HepG2 (cell line): Measurements from ENCODE around the gene ZBP1. TPM values are rescaled to one million over a fixed set of nuclear protein-coding genes. Genes with fewer than 3 reads are reported as not detected.

Experiments
- ATAC-seq: fragments of 200-7000 bp; cut with Tn5 transposase; 3 replicates; pipeline ENCODE4 v1.9.1; 2020; ENCODE audit warnings: mild to moderate bottlenecking, moderate library complexity
- BruUV-seq: library from RNA; stranded (reverse); fragments of 400-500 nt; replicated peaks from 2 replicates; lab custom pipeline; 2021; lab: Mats Ljungman, UMichigan
- CTCF ChIA-PET: fragments of 300-600 bp; formaldehyde crosslinking; extraction: SDS; loops from one replicate; lab custom pipeline; 2021; ENCODE audit warnings: low total read pairs, inconsistent platforms, low intra/inter-chr PET ratio; lab: Yijun Ruan, JAX
- POLR2A ChIA-PET: fragments of 350-600 bp; sonication (Branson Sonifier 250); formaldehyde crosslinking; loops from one replicate; lab custom pipeline; 2020; ENCODE audit warnings: antibody characterized with exemption, inconsistent platforms; lab: Yijun Ruan, JAX
- DNase-seq: peaks from one replicate; pipeline ENCODE4 v3.0.0-alpha.2; 2015; ENCODE audit warnings: low spot score
- FAIRE-seq: peaks from 3 replicates; lab custom pipeline; 2011; peaks lifted over from hg19 to GRCh38; lab: Jason Lieb, UNC
- H2AFZ ChIP-seq: one replicate; pipeline ENCODE4 v1.6.1; 2011; ENCODE audit warnings: low read length, inconsistent platforms
- H3K27ac ChIP-seq: fragments of 300-600 bp; 3 replicates; pipeline ENCODE4 v1.8.0; 2011; ENCODE audit warnings: mixed run types, mild to moderate bottlenecking, mixed read lengths, low read length, inconsistent platforms; ENCODE audit not compliant: insufficient read depth; ENCODE audit errors: extremely low read length
- H3K27me3 ChIP-seq, 2 experiments: fragments of 200-600 bp in 1 of 2; 2 replicates in 1 of 2; 3 replicates in 1 of 2; pipeline versions ENCODE4 v1.6.0 to v1.8.0; 2011; ENCODE audit warnings: low read length in 2 of 2, mild to moderate bottlenecking in 2 of 2, moderate library complexity in 2 of 2, inconsistent platforms in 1 of 2; ENCODE audit not compliant: insufficient read depth in 2 of 2, control insufficient read depth in 1 of 2
- H3K36me3 ChIP-seq, 2 experiments: fragments of 200-600 bp in 1 of 2; replicated peaks in 1 of 2; 2 replicates in 1 of 2; 3 replicates in 1 of 2; pipeline versions ENCODE4 v1.5.1 to v1.8.0; 2011; ENCODE audit warnings: low read length in 2 of 2, inconsistent platforms in 1 of 2; ENCODE audit not compliant: insufficient read depth in 2 of 2, control insufficient read depth in 1 of 2
- H3K4me1 ChIP-seq: 2 replicates; pipeline ENCODE4 v1.5.1; 2012; ENCODE audit warnings: low read length, inconsistent platforms; ENCODE audit not compliant: insufficient read depth
- H3K4me2 ChIP-seq: 2 replicates; pipeline ENCODE4 v1.6.0; 2011; ENCODE audit warnings: low read depth, low read length, inconsistent platforms
- H3K4me3 ChIP-seq, 3 experiments: fragments of 200-600 bp in 1 of 3; sonication (generic), shearing (Covaris generic) in 1 of 3; replicated peaks in 1 of 3; 2 replicates each; pipeline ENCODE4 v1.5.1; 2011 to 2016; ENCODE audit warnings: low read length in 3 of 3, inconsistent platforms in 2 of 3, low read depth in 2 of 3, mild to moderate bottlenecking in 2 of 3, control low read depth in 1 of 3, mixed read lengths in 1 of 3; ENCODE audit not compliant: insufficient read depth in 1 of 3
- H3K79me2 ChIP-seq: one replicate; pipeline ENCODE4 v1.6.1; 2011; ENCODE audit warnings: low read length, inconsistent platforms; ENCODE audit not compliant: insufficient read depth
- H3K9ac ChIP-seq: 2 replicates; pipeline ENCODE4 v1.6.0; 2011; ENCODE audit warnings: mild to moderate bottlenecking, low read depth, low read length, inconsistent platforms; ENCODE audit not compliant: insufficient read depth
- H3K9me3 ChIP-seq: 2 replicates; pipeline ENCODE4 v1.5.1; 2012; ENCODE audit warnings: mild to moderate bottlenecking, low read length
- H4K20me1 ChIP-seq: 2 replicates; pipeline ENCODE4 v1.6.0; 2011; ENCODE audit warnings: inconsistent platforms, mild to moderate bottlenecking, low read length, moderate library complexity; ENCODE audit not compliant: insufficient read depth
- CBX1 ChIP-seq: IDR thresholded peaks from one replicate; pipeline ENCODE4 v1.6.1; 2016; ENCODE audit warnings: antibody characterized with exemption, low read depth
- KDM2A ChIP-seq: sonication (generic); formaldehyde crosslinking; IDR thresholded peaks from 2 replicates; pipeline ENCODE4 v1.4.0; 2020; ENCODE audit warnings: low read depth, missing genetic modification reagents, borderline replicate concordance
- MED1 ChIP-seq: sonication (generic); formaldehyde crosslinking; IDR thresholded peaks from 2 replicates; pipeline ENCODE4 v1.4.0; 2020; ENCODE audit warnings: missing genetic modification reagents
- MED13 ChIP-seq: sonication (generic); formaldehyde crosslinking; IDR thresholded peaks from 2 replicates; pipeline ENCODE4 v1.5.0; 2020; ENCODE audit warnings: missing genetic modification reagents
- NFKBIZ ChIP-seq: IDR thresholded peaks from 2 replicates; pipeline ENCODE4 v1.6.1; 2018; ENCODE audit warnings: missing genetic modification reagents, missing compliant biosample characterization
- NR0B2 ChIP-seq: sonication (generic); formaldehyde crosslinking; IDR thresholded peaks from 2 replicates; pipeline ENCODE4 v1.4.0; 2020; ENCODE audit warnings: mild to moderate bottlenecking, missing genetic modification reagents
- RAD21 ChIP-seq: fragments of 450-650 bp; formaldehyde crosslinking; IDR thresholded peaks from 2 replicates; pipeline ENCODE4 v1.5.0; 2020; ENCODE audit warnings: mild to moderate bottlenecking
- RBAK ChIP-seq: sonication (generic); formaldehyde crosslinking; IDR thresholded peaks from 2 replicates; pipeline ENCODE4 v1.5.1; 2020; ENCODE audit warnings: mild to moderate bottlenecking, missing genetic modification reagents
- SALL1 ChIP-seq: sonication (generic); formaldehyde crosslinking; IDR thresholded peaks from 2 replicates; pipeline ENCODE4 v1.8.0; 2022; ENCODE audit warnings: mild to moderate bottlenecking, missing genetic modification reagents
- STAG1 ChIP-seq: sonication (generic); formaldehyde crosslinking; IDR thresholded peaks from 2 replicates; pipeline ENCODE4 v1.4.0; 2020; ENCODE audit warnings: missing genetic modification reagents
- ZNF274 ChIP-seq: sonication (generic); formaldehyde crosslinking; IDR thresholded peaks from 2 replicates; pipeline ENCODE4 v1.5.1; 2020; ENCODE audit warnings: mild to moderate bottlenecking, missing genetic modification reagents
- ZNF326 ChIP-seq: sonication (generic); formaldehyde crosslinking; IDR thresholded peaks from 2 replicates; pipeline ENCODE4 v1.4.0; 2020; ENCODE audit warnings: missing genetic modification reagents, borderline replicate concordance
- ZNF547 ChIP-seq: sonication (generic); formaldehyde crosslinking; IDR thresholded peaks from 2 replicates; pipeline ENCODE4 v1.5.1; 2020; ENCODE audit warnings: mild to moderate bottlenecking, missing genetic modification reagents
- ZNF883 ChIP-seq: sonication (generic); formaldehyde crosslinking; IDR thresholded peaks from 2 replicates; pipeline ENCODE4 v1.5.1; 2020; ENCODE audit warnings: mild to moderate bottlenecking, missing genetic modification reagents; ENCODE audit errors: not compliant biosample characterization
- WGBS: methylation state at CpG from one replicate; pipeline ENCODE4 v1.1.6; 2017; ENCODE audit warnings: low lambda C conversion rate; 5-methylcytosine and 5-hydroxymethylcytosine counted together
- in situ Hi-C: cut with HindIII; loops from 2 replicates; pipeline ENCODE4 v1.10.0; 2017; ENCODE audit warnings: low pct_unique_long_range_greater_than_20kb; ENCODE audit not compliant: extremely low pct_ligation_motif_present
- intact Hi-C: fragments of 100-400 bp; cut with micrococcal nuclease; formaldehyde crosslinking; loops from one replicate; pipeline ENCODE4 v1.10.0; 2022; ENCODE audit not compliant: unreplicated experiment
- polyA plus RNA-seq, 8 experiments: library from polyadenylated mRNA; depleted of rRNA in 3 of 8; stranded (reverse) in 7 of 8; unstranded in 1 of 8; fragments of >200 nt; fragmentation: Illumina TruSeq in 4 of 8; extraction: Trizol in 4 of 8; gene quantifications; 2 replicates each; pipeline versions ENCODE4 v1.2.1 to v1.2.3, GENCODE V29; 2011 to 2016; ENCODE audit warnings: low read depth in 4 of 8, missing spikeins in 1 of 8, mixed read lengths in 1 of 8; ENCODE audit not compliant: insufficient read depth in 1 of 8
- total RNA-seq, 5 experiments: library from RNA; depleted of rRNA; stranded (reverse); fragments of >200 nt; fragmentation: Illumina TruSeq; extraction: Trizol; gene quantifications; 2 replicates each; pipeline ENCODE4 v1.2.3, GENCODE V29; 2016; ENCODE audit warnings: low read depth in 1 of 5
- TF ChIP-seq, protein P1 (sequence below): sonication (generic); formaldehyde crosslinking; IDR thresholded peaks from 2 replicates; pipeline ENCODE4 v1.5.1; 2020; ENCODE audit warnings: missing genetic modification reagents, mild to moderate bottlenecking, borderline replicate concordance
- TF ChIP-seq, protein P2 (sequence below): sonication (generic); formaldehyde crosslinking; IDR thresholded peaks from 2 replicates; pipeline ENCODE4 v1.5.1; 2020; ENCODE audit warnings: mild to moderate bottlenecking, missing genetic modification reagents, moderate library complexity
- TF ChIP-seq, protein P3 (sequence below): sonication (generic); formaldehyde crosslinking; IDR thresholded peaks from 2 replicates; pipeline ENCODE4 v1.5.1; 2020; ENCODE audit warnings: missing genetic modification reagents, mild to moderate bottlenecking, borderline replicate concordance

ZBP1 gene
- total and polyA plus RNA-seq, 2 of the 13 experiments (the other 11 are each of a cell fraction or from before 2014, with no cell fraction given): not detected

- Histone ChIP-seq H3K36me3 (no peaks in the 10 kb centered on the region), H4K20me1 (peaks cover 3% of the 10 kb centered on the region; the same call in 1 of the 2 replicates), H3K4me2 (no peak overlapping the region), H3K4me3 (no peak overlapping the region), H3K9me3 (no peaks in the 10 kb centered on the region), H2AFZ (no peak overlapping the region), H3K27ac (no peak overlapping the region), H3K27me3 (peaks cover 35 to 97% of the 10 kb centered on the region in 2 experiments), H3K9ac (no peak overlapping the region), H3K4me1 (peaks cover 13% of the 10 kb centered on the region), H3K79me2 (no peaks in the 10 kb centered on the region)
- intact Hi-C loops (loop anchor here (1.0 kb wide), 3 partner anchors 433 to 555 kb away; no protein-coding TSS in a partner anchor), in situ Hi-C loops (loop anchor here (5.0 kb wide), 1 partner anchor 523 kb away; no protein-coding TSS in a partner anchor)
- WGBS: 22% methylated on average over 12 of the region's 12 CpGs
- ATAC-seq (peak; percentile 74), FAIRE-seq (peak; percentile 87), DNase-seq (peak; percentile 42)
- POLR2A ChIA-PET: no interaction called here
- BruUV-seq: no TSS peak
- CTCF ChIA-PET: interaction anchor here (1.2 to 3.1 kb wide), 5 partner anchors 60 to 556 kb away, joined by 4 to 46 read pairs (median 18); no protein-coding TSS in a partner anchor
- TF ChIP-seq, protein P1, sequence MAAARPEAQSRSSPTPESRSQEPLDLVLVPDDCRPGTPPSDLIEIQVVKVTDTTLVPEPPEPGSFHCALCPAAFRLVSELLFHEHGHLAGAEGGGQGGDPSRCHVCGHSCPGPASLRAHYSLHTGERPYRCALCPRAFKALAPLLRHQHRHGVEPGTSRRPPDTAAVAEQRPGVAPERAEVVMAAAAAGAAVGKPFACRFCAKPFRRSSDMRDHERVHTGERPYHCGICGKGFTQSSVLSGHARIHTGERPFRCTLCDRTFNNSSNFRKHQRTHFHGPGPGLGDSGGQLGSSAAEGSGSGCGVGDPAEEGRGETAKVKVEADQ: 0 out of 2 replicates have a peak, but pooled peaks have one; percentile 37
- TF ChIP-seq RAD21 (peak; percentile 69), MED1 (CRISPR knock-in tag) (no peak), MED13 (CRISPR knock-in tag) (no peak), NFKBIZ (CRISPR knock-in tag) (no peak), RBAK (CRISPR knock-in tag) (no peak), KDM2A (CRISPR knock-in tag) (peak; percentile 42; the same call in 1 of the 2 replicates), ZNF547 (0 out of 2 replicates have a peak, but pooled peaks have one; percentile 27), STAG1 (CRISPR knock-in tag) (peak; percentile 86), CBX1 (no peak), ZNF883 (CRISPR knock-in tag) (peak; percentile 61), NR0B2 (CRISPR knock-in tag) (no peak), ZNF326 (no peak), ZNF274 (0 out of 2 replicates have a peak, but pooled peaks have one; percentile 32), SALL1 (0 out of 2 replicates have a peak, but pooled peaks have one; percentile 17)
- TF ChIP-seq, protein P2, sequence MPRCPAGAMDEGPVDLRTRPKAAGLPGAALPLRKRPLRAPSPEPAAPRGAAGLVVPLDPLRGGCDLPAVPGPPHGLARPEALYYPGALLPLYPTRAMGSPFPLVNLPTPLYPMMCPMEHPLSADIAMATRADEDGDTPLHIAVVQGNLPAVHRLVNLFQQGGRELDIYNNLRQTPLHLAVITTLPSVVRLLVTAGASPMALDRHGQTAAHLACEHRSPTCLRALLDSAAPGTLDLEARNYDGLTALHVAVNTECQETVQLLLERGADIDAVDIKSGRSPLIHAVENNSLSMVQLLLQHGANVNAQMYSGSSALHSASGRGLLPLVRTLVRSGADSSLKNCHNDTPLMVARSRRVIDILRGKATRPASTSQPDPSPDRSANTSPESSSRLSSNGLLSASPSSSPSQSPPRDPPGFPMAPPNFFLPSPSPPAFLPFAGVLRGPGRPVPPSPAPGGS: 0 out of 2 replicates have a peak, but pooled peaks have one; percentile 46
- TF ChIP-seq, protein P3, sequence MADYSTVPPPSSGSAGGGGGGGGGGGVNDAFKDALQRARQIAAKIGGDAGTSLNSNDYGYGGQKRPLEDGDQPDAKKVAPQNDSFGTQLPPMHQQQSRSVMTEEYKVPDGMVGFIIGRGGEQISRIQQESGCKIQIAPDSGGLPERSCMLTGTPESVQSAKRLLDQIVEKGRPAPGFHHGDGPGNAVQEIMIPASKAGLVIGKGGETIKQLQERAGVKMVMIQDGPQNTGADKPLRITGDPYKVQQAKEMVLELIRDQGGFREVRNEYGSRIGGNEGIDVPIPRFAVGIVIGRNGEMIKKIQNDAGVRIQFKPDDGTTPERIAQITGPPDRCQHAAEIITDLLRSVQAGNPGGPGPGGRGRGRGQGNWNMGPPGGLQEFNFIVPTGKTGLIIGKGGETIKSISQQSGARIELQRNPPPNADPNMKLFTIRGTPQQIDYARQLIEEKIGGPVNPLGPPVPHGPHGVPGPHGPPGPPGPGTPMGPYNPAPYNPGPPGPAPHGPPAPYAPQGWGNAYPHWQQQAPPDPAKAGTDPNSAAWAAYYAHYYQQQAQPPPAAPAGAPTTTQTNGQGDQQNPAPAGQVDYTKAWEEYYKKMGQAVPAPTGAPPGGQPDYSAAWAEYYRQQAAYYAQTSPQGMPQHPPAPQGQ (CRISPR knock-in tag): 0 out of 2 replicates have a peak, but pooled peaks have one; percentile 38
Observed at GRCh38 chr20:57654363-57654997, 34.3 kb upstream of the ZBP1 start.
